ENCODE data around the gene ARID5B.

Gene ARID5B

DNA sequence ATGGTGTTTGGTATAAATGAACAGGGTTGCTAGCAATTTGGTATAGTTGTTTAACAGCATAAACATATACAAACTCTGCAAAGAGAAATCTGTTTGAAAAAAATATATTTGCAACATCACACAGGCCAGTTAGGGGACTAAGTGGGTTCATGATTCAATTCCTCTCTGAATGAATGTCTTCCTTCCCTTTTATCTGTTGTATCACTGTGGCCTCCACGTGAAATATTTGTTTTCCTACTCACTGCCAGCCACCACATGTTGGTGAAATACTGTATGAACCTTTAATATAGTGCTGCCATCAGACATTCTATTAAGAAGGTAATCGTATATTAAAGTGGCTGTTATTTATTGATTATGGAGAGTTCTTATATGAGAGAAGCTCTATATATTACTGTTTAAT, 157.0 kb downstream of the ARID5B start:
- H3K4me3 ChIP-seq (replicated peaks in 1 of 2; ENCODE audit: low read depth in 2 of 2, low read length in 2 of 2): no peak overlapping the region
- no peak for DNase-seq (ENCODE audit: low read depth in 2 of 2)
- TF ChIP-seq, protein P1, sequence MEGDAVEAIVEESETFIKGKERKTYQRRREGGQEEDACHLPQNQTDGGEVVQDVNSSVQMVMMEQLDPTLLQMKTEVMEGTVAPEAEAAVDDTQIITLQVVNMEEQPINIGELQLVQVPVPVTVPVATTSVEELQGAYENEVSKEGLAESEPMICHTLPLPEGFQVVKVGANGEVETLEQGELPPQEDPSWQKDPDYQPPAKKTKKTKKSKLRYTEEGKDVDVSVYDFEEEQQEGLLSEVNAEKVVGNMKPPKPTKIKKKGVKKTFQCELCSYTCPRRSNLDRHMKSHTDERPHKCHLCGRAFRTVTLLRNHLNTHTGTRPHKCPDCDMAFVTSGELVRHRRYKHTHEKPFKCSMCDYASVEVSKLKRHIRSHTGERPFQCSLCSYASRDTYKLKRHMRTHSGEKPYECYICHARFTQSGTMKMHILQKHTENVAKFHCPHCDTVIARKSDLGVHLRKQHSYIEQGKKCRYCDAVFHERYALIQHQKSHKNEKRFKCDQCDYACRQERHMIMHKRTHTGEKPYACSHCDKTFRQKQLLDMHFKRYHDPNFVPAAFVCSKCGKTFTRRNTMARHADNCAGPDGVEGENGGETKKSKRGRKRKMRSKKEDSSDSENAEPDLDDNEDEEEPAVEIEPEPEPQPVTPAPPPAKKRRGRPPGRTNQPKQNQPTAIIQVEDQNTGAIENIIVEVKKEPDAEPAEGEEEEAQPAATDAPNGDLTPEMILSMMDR (IDR thresholded peaks at IDR 0.05; ENCODE audit: low read depth, low read length): no peak

GRCh38 chr10:62058896-62059216, 157.4 kb downstream of the ARID5B start:
- no peak for DNase-seq (ENCODE audit: low read depth in 2 of 2)
- TF ChIP-seq, protein P1 (IDR thresholded peaks at IDR 0.05; ENCODE audit: low read depth, low read length): no peak
- H3K4me3 ChIP-seq (replicated peaks in 1 of 2; ENCODE audit: low read depth in 2 of 2, low read length in 2 of 2): no peak overlapping the region

DNA sequence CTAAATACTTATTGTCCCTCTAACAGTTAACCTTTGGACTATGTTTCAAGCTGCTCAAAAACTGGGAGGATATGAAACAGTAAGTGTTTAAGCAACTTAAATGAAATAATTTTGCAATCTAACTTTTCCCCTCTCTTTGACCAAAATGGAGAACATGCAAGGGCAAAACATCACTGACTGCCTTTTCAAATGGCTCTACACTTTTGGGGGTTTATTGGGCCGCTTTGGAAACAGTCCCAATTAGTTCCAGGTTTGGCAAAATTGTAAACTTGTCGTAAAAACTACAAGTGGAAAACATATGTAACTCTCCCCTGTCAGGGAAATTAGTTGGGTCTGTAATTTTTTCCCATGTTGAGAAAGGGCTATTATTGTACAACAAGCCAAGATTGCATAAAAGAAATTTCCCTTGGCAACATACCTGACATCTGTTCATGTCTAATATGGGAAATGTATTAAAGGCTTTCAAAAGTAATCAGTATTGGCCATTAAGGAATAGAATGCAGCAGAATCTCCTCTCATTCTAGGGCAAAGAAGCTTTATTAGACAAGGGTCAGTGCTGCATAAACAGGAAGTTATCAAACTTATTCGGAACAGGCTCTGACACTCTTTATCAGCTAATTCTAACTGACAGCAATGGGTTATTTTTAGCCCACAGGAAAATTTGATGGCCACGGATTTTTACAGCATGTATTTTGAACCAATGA, 157.9 kb downstream of the ARID5B start:
- TF ChIP-seq, protein P1 (IDR thresholded peaks at IDR 0.05; ENCODE audit: low read depth, low read length): no peak
- DNase-seq (ENCODE audit: low read depth in 2 of 2): peak in 1 of 2 donors; percentile 60
- no peak overlapping the region for H3K4me3 ChIP-seq (replicated peaks in 1 of 2; ENCODE audit: low read depth in 2 of 2, low read length in 2 of 2)

GRCh38 chr10:62062028-62062427, 160.5 kb downstream of the ARID5B start:
- H3K4me3 ChIP-seq (replicated peaks in 1 of 2; ENCODE audit: low read depth in 2 of 2, low read length in 2 of 2): no peak overlapping the region
- no peak for DNase-seq (ENCODE audit: low read depth in 2 of 2)
- TF ChIP-seq, protein P1 (IDR thresholded peaks at IDR 0.05; ENCODE audit: low read depth, low read length): no peak

DNA sequence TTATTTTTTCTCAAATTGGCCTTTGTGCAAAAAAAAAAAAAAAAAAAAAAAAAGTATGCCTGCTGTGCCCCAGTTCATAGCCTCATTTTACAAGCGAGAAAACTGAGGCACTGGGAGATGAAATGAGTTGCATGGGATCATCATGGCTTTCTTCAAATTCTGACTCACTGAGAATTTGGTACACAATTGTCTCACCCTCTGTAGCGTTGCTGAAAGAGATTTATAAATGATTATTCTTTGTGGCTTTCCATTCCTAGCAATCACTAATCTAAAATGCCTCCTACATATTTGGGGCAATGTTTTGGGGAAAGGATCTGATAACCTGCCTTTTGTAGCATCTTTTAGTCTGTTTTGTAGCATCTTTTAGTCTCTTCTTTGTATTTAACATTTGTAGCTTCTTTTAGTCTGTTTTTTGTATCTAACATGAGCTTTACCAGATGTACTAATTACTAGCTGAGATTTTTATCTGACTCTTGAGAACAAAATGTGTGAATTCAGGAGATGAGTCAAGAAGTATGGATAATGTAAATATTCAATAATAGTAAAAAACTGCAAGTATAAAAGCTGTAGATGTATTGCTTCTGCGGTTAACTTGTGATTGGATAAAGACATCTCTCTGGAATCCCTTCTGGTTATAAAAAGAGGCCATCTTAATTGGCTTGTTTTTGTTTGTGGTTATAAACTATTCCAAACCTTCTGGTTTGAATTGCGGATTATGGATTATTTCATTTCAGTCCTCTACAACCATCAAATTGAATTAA, 161.4 kb downstream of the ARID5B start:
- TF ChIP-seq, protein P1 (IDR thresholded peaks at IDR 0.05; ENCODE audit: low read depth, low read length): no peak
- no peak overlapping the region for H3K4me3 ChIP-seq (replicated peaks in 1 of 2; ENCODE audit: low read depth in 2 of 2, low read length in 2 of 2)
- no peak for DNase-seq (ENCODE audit: low read depth in 2 of 2)

- no peak overlapping the region for H3K4me3 ChIP-seq (replicated peaks in 1 of 2; ENCODE audit: low read depth in 2 of 2, low read length in 2 of 2)
- TF ChIP-seq, protein P1 (IDR thresholded peaks at IDR 0.05; ENCODE audit: low read depth, low read length): no peak
- DNase-seq (ENCODE audit: low read depth in 2 of 2): peak; percentile 64 to 87
Measured at GRCh38 chr10:62063795-62064472, 162.4 kb downstream of the ARID5B start.
